ENCODE results near the gene DCLK1. TPM values are rescaled to one million over a fixed set of nuclear protein-coding genes. Genes with fewer than 3 reads are reported as not detected.

Gene DCLK1
- total RNA-seq, 1 donor from 2014 or later = 3.9 TPM

DNA sequence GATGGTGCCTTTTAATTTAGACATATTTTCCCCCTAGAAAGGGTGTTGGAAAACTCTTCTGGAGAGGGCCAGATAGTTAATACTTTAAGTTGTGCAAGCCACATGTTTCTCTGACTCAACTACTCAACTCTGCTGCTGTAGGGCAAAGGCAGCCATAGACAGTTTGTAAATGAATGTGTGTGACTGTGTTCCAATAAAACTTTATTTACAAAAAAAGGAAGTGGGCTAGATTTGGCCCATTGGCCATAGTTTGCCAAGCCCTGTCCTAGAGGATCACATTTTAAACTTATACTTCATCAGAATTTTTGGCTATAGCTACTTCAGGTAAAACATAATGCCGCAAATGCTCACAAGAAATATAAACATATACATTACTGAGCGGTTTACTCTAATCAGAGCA is 348.4 kb downstream of the DCLK1 start:
- H3K4me1 Mint-ChIP-seq (ENCODE audit: low read depth) = no peaks in the 10 kb centered on the region
- TF ChIP-seq CTCF (IDR thresholded peaks at IDR 0.05; ENCODE audit: unreplicated experiment) = no peak
- H3K36me3 Mint-ChIP-seq (ENCODE audit: insufficient read depth) = no peaks in the 10 kb centered on the region
- DNase-seq (ENCODE audit: low spot score, unreplicated experiment) = no peak
- H3K27ac Mint-ChIP-seq = no peak overlapping the region
- no peak overlapping the region for H3K4me3 Mint-ChIP-seq (ENCODE audit: low read depth)
- H3K9me3 Mint-ChIP-seq (ENCODE audit: low read depth) = no peaks in the 10 kb centered on the region
- H3K27me3 Mint-ChIP-seq = peaks cover 4% of the 10 kb centered on the region

DNA sequence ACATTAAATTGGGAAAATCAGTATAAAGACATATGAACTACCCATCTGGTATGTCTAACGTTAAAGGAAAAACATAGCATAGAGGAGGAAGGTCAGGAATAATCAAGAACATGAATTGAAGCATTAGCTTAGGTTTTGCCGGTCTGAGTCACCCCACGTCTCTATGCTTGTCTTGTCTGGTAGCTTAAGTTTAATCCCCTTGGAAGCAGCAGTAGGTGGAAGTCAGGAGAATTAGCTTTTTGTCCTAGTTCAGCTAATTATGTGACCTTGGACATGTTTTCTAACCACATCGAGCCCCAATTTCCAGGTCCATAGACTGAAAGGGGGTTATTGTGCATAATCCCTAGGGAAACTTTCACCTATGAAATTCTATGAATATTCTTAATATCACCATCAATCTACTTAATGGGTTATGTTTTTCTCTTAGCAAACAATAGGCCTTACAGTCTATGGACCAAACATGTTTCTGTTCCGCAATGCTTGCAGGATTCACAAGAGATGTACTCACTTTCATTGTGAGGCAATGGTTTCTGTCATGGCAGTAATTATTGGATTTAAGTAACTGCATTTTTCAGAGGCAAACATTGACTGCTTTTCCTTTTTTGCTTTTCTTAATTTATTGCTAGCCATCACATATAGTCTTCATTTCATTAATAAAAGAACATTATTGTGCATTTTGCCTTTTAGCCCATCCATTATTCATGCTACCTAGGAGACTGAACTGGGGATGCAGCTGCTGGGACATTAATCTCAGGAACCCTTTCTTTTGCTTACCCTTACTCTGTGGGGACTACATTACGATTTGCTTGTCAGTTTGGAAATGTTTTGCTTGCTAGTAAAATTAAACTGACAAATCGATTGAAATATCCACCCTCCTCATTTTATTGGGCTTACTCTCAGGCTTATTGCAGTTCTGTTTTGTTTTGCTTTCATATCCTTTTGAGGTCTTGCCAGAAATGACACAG is 349.9 kb downstream of the DCLK1 start:
- H3K9me3 Mint-ChIP-seq (ENCODE audit: low read depth) = peaks cover 4% of the 10 kb centered on the region
- no peak overlapping the region for H3K4me3 Mint-ChIP-seq (ENCODE audit: low read depth)
- no peak overlapping the region for H3K27ac Mint-ChIP-seq
- peaks cover 10% of the 10 kb centered on the region for H3K27me3 Mint-ChIP-seq
- no peaks in the 10 kb centered on the region for H3K36me3 Mint-ChIP-seq (ENCODE audit: insufficient read depth)
- TF ChIP-seq CTCF (IDR thresholded peaks at IDR 0.05; ENCODE audit: unreplicated experiment) = no peak
- no peaks in the 10 kb centered on the region for H3K4me1 Mint-ChIP-seq (ENCODE audit: low read depth)
- DNase-seq (ENCODE audit: low spot score, unreplicated experiment) = no peak

DNA sequence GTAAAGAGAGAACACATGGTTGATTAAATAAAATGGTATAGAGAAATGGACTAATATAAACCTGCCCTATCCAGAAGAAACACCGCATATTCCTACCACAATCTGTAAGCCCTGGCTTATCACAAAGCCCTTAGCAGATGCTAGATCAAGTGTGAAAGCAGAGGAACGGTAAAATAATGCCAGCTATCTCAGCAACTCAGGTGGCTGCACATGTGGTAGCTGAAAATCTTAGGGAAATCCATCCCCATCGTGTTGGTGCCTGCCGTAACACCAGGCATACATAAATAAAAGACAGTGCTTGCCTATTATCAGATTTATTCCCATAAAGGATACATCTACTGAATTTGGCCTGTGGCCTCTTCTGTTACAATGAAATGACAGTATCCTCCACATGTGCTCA is 350.6 kb downstream of the DCLK1 start:
- TF ChIP-seq CTCF (IDR thresholded peaks at IDR 0.05; ENCODE audit: unreplicated experiment) = no peak
- H3K36me3 Mint-ChIP-seq (ENCODE audit: insufficient read depth) = no peaks in the 10 kb centered on the region
- no peak for DNase-seq (ENCODE audit: low spot score, unreplicated experiment)
- no peaks in the 10 kb centered on the region for H3K4me1 Mint-ChIP-seq (ENCODE audit: low read depth)
- H3K27me3 Mint-ChIP-seq = peaks cover 11% of the 10 kb centered on the region
- no peak overlapping the region for H3K27ac Mint-ChIP-seq
- H3K9me3 Mint-ChIP-seq (ENCODE audit: low read depth) = peaks cover 4% of the 10 kb centered on the region
- no peak overlapping the region for H3K4me3 Mint-ChIP-seq (ENCODE audit: low read depth)

DNA sequence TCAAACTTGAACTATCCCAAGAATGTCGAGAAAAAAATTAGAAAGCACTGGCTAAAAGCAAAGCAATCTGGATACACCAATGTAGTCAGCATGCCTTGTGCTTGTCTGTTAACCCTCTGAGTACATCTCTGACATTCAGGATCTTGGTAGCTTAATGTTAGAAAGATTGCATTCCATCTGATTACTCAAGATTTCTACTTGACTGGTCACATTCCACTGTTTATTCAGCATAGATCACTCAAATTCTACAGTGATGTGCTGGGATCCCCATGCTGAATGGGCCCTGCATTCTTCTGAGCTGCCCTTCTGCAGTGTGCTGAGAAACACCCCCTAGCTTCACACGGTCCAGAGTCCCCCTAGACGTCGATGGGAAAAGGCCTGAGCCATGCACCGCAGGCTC is 359.3 kb downstream of the DCLK1 start:
- Mint-ChIP-seq H3K4me1 (ENCODE audit: low read depth) (peaks cover 15% of the 10 kb centered on the region), H3K4me3 (ENCODE audit: low read depth) (no peak overlapping the region), H3K27me3 (peaks cover 21% of the 10 kb centered on the region), H3K36me3 (ENCODE audit: insufficient read depth) (no peaks in the 10 kb centered on the region), H3K27ac (no peak overlapping the region), H3K9me3 (ENCODE audit: low read depth) (peaks cover 3% of the 10 kb centered on the region)
- DNase-seq (ENCODE audit: low spot score, unreplicated experiment) = no peak
- TF ChIP-seq CTCF (IDR thresholded peaks at IDR 0.05; ENCODE audit: unreplicated experiment) = no peak

DNA sequence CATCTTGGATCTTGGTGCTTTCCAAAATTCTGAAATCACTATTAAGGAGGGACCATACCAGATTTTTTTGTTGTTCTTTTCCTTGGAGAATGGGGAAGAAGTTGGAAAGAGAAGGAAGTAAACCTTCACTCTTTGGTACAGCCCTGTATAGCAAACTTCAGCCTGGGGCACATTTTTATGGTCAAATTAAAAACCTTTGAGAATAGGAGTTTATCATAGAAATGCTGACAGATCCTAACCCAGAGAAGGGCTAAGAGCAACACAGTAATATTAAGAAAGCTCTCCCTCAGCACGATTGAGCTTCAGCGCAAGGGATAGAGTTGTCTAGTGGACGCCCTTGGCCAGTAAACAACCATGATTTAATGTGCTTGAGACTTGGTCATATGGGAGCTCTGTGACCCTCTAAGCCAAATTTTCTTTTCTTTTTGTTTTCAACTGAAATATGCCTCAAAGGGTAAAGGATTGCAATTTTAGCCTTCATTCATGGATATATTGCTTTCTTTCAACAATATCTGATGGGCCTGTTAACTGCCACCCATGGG is 360.4 kb downstream of the DCLK1 start:
- Mint-ChIP-seq H3K4me3 (ENCODE audit: low read depth) (no peak overlapping the region), H3K36me3 (ENCODE audit: insufficient read depth) (no peaks in the 10 kb centered on the region), H3K4me1 (ENCODE audit: low read depth) (peaks cover 18% of the 10 kb centered on the region), H3K9me3 (ENCODE audit: low read depth) (no peaks in the 10 kb centered on the region), H3K27ac (no peak overlapping the region), H3K27me3 (peaks cover 26% of the 10 kb centered on the region)
- DNase-seq (ENCODE audit: low spot score, unreplicated experiment) = no peak
- no peak for TF ChIP-seq CTCF (IDR thresholded peaks at IDR 0.05; ENCODE audit: unreplicated experiment)
